ENCODE measurements around the gene ACSF3.

ACSF3 gene

GRCh38 chr16:89201439-89202377 lies 108.1 kb downstream of the ACSF3 start:
- Mint-ChIP-seq H3K27ac (no peak overlapping the region), H3K36me3 (ENCODE audit: low read depth) (no peaks in the 10 kb centered on the region), H3K4me1 (ENCODE audit: low read depth) (peaks cover 10% of the 10 kb centered on the region), H3K27me3 (peaks cover 45% of the 10 kb centered on the region), H3K4me3 (peak overlapping the region; percentile 52), H3K9me3 (no peaks in the 10 kb centered on the region)

GRCh38 chr16:89202422-89203215 lies 109.0 kb downstream of the ACSF3 start:
- H3K36me3 Mint-ChIP-seq (ENCODE audit: low read depth): no peaks in the 10 kb centered on the region
- peak overlapping the region; percentile 52 for H3K4me3 Mint-ChIP-seq
- peaks cover 10% of the 10 kb centered on the region for H3K4me1 Mint-ChIP-seq (ENCODE audit: low read depth)
- no peaks in the 10 kb centered on the region for H3K9me3 Mint-ChIP-seq
- no peak overlapping the region for H3K27ac Mint-ChIP-seq
- peaks cover 47% of the 10 kb centered on the region for H3K27me3 Mint-ChIP-seq
